Stromal cell of bone marrow (primary cell): Measurements from ENCODE around the gene CLASP2.
"Not testable (repeated sequence)": the region's sequence is repeated elsewhere in the genome, so short reads cannot be mapped to it uniquely, and the experiment has no call there.

Source experiments
- DNase-seq: peaks from one replicate; pipeline ENCODE4 v3.0.0-alpha.2; 2012; ENCODE audit warnings: low read depth

Gene CLASP2

GRCh38 chr3:33447958-33448357 lies 270.1 kb downstream of the CLASP2 start:
- no peak for DNase-seq

GRCh38 chr3:33447256-33447625 lies 270.8 kb downstream of the CLASP2 start:
- DNase-seq = not testable (repeated sequence)
